IMR-90 (cell line): ENCODE data around the gene CHST5. TPM values are rescaled to one million over a fixed set of nuclear protein-coding genes. Genes with fewer than 3 reads are reported as not detected.

Experiments used
- ATAC-seq: fragments of 200-7000 bp; cut with Tn5 transposase; 2 replicates; pipeline ENCODE4 v1.9.1; 2020; ENCODE audit warnings: low read depth, mild to moderate bottlenecking, moderate library complexity
- BruUV-seq: library from RNA; stranded (reverse); fragments of 400-500 nt; replicated peaks from 2 replicates; lab custom pipeline; 2021; lab: Mats Ljungman, UMichigan
- CTCF ChIA-PET: fragments of 300-600 bp; formaldehyde crosslinking; extraction: SDS; loops from one replicate; lab custom pipeline; 2021; ENCODE audit warnings: antibody characterized with exemption; lab: Yijun Ruan, JAX
- POLR2A ChIA-PET: fragments of 300-600 bp; sonication (Branson Sonifier 250); formaldehyde crosslinking; loops from one replicate; lab custom pipeline; 2022; ENCODE audit warnings: antibody characterized with exemption; ENCODE audit not compliant: unreplicated experiment; lab: Charles Lee
- DNase-seq: peaks from one replicate; pipeline ENCODE4 v3.0.0; 2013
- H2AFZ ChIP-seq: replicated peaks from 2 replicates; pipeline ENCODE3; 2013; ENCODE audit warnings: low read length, mild to moderate bottlenecking; ENCODE audit not compliant: poor library complexity
- H2AK5ac ChIP-seq: 2 replicates; pipeline ENCODE4 v1.6.1; 2013; ENCODE audit warnings: low read depth, low read length, inconsistent platforms
- H2AK9ac ChIP-seq: replicated peaks from 2 replicates; pipeline ENCODE3; 2013; ENCODE audit warnings: mild to moderate bottlenecking, low read depth, low read length, moderate library complexity; ENCODE audit not compliant: poor library complexity
- H2BK120ac ChIP-seq: 2 replicates; pipeline ENCODE4 v1.6.1; 2013; ENCODE audit warnings: low read depth, low read length, inconsistent platforms
- H2BK15ac ChIP-seq: 3 replicates; pipeline ENCODE4 v1.6.1; 2013; ENCODE audit warnings: low read depth, low read length, inconsistent platforms
- H2BK20ac ChIP-seq: 2 replicates; pipeline ENCODE4 v1.6.1; 2013; ENCODE audit warnings: low read depth, mild to moderate bottlenecking, inconsistent platforms, low read length, moderate library complexity
- H2BK5ac ChIP-seq: 2 replicates; pipeline ENCODE4 v1.6.1; 2013; ENCODE audit warnings: mild to moderate bottlenecking, low read depth, low read length, inconsistent platforms; ENCODE audit not compliant: poor library complexity, severe bottlenecking
- H3K14ac ChIP-seq: replicated peaks from 2 replicates; pipeline ENCODE4 v1.6.1; 2013; ENCODE audit warnings: low read depth, low read length, inconsistent platforms
- H3K18ac ChIP-seq: 2 replicates; pipeline ENCODE4 v1.6.1; 2013; ENCODE audit warnings: low read depth, low read length, control low read depth
- H3K23ac ChIP-seq: 2 replicates; pipeline ENCODE4 v1.6.1; 2013; ENCODE audit warnings: low read depth, low read length, inconsistent platforms
- H3K27ac ChIP-seq: 2 replicates; pipeline ENCODE4 v1.5.1; 2013; ENCODE audit warnings: mild to moderate bottlenecking, control low read depth, low read length; ENCODE audit not compliant: insufficient read depth
- H3K27me3 ChIP-seq: 2 replicates; pipeline ENCODE4 v1.6.1; 2013; ENCODE audit warnings: low read length; ENCODE audit not compliant: control insufficient read depth, insufficient read depth
- H3K36me3 ChIP-seq: 2 replicates; pipeline ENCODE4 v1.6.1; 2013; ENCODE audit warnings: low read length, mixed read lengths; ENCODE audit not compliant: control insufficient read depth, insufficient read depth
- H3K4ac ChIP-seq: 2 replicates; pipeline ENCODE4 v1.6.1; 2013; ENCODE audit warnings: low read depth, low read length, inconsistent platforms
- H3K4me1 ChIP-seq: 2 replicates; pipeline ENCODE4 v1.6.1; 2013; ENCODE audit warnings: low read length, mixed read lengths; ENCODE audit not compliant: control insufficient read depth, insufficient read depth
- H3K4me2 ChIP-seq: 2 replicates; pipeline ENCODE4 v1.6.1; 2013; ENCODE audit warnings: low read depth, mild to moderate bottlenecking, control low read depth, low read length, moderate library complexity
- H3K4me3 ChIP-seq: 2 replicates; pipeline ENCODE4 v1.5.1; 2013; ENCODE audit warnings: low read depth, mild to moderate bottlenecking, control low read depth, low read length, moderate library complexity; ENCODE audit not compliant: insufficient read depth
- H3K56ac ChIP-seq: 2 replicates; pipeline ENCODE4 v1.6.1; 2013; ENCODE audit warnings: low read length, inconsistent platforms; ENCODE audit not compliant: insufficient read depth; ENCODE audit errors: extremely low read depth
- H3K79me1 ChIP-seq, 2 experiments: 2 replicates each; pipeline ENCODE4 v1.6.1; 2013; ENCODE audit warnings: low read length in 2 of 2, inconsistent platforms in 1 of 2, low read depth in 1 of 2
- H3K9ac ChIP-seq: 2 replicates; pipeline ENCODE4 v1.6.1; 2013; ENCODE audit warnings: low read depth, low read length, control low read depth
- H3K9me1 ChIP-seq: 2 replicates; pipeline ENCODE4 v1.6.1; 2013; ENCODE audit warnings: low read length, inconsistent platforms; ENCODE audit not compliant: insufficient read depth
- H3K9me3 ChIP-seq: 2 replicates; pipeline ENCODE4 v1.6.1; 2013; ENCODE audit warnings: low read length; ENCODE audit not compliant: control insufficient read depth, insufficient read depth
- H4K20me1 ChIP-seq: 2 replicates; pipeline ENCODE4 v1.6.1; 2013; ENCODE audit warnings: low read length, inconsistent platforms; ENCODE audit not compliant: insufficient read depth
- H4K5ac ChIP-seq: 2 replicates; pipeline ENCODE4 v1.6.1; 2013; ENCODE audit warnings: mild to moderate bottlenecking, low read depth, low read length, control low read depth
- H4K8ac ChIP-seq, 2 experiments: 2 replicates each; pipeline ENCODE4 v1.6.1; 2013; ENCODE audit warnings: low read depth in 2 of 2, low read length in 2 of 2, control low read depth in 1 of 2, inconsistent platforms in 1 of 2
- H4K91ac ChIP-seq: 2 replicates; pipeline ENCODE4 v1.6.1; 2013; ENCODE audit warnings: low read depth, low read length, inconsistent platforms; ENCODE audit not compliant: insufficient read depth
- MAZ ChIP-seq: IDR thresholded peaks from 2 replicates; pipeline ENCODE4 v1.6.1; 2012; ENCODE audit warnings: low read depth, mild to moderate bottlenecking, low read length, improper control_type of control experiment, moderate library complexity, borderline replicate concordance
- SMC3 ChIP-seq: fragments of 150-350 bp; IDR thresholded peaks from 2 replicates; pipeline ENCODE4 v1.6.1; 2016; ENCODE audit warnings: low read depth, mild to moderate bottlenecking, antibody characterized with exemption, low read length, moderate library complexity
- WGBS, 2 experiments: methylation state at CpG; one replicate each; pipeline versions ENCODE4 v1.1.5 to v1.1.7; 2013; ENCODE audit warnings: missing lambda C conversion rate in 2 of 2; ENCODE audit not compliant: insufficient read length in 1 of 2; ENCODE audit errors: extremely low coverage in 2 of 2; 5-methylcytosine and 5-hydroxymethylcytosine counted together
- dilution Hi-C: fragments of 300-500 bp; cut with HindIII; formaldehyde crosslinking; loops from one replicate; pipeline ENCODE4 v1.14.3; 2018; ENCODE audit warnings: low sequenced_read_pairs; ENCODE audit not compliant: unreplicated experiment
- in situ Hi-C: fragments of 300-500 bp; cut with MboI; formaldehyde crosslinking; loops from 3 replicates; pipeline ENCODE4 v1.14.3; 2019; ENCODE audit warnings: low sequenced_read_pairs, inconsistent platforms, mixed read lengths
- intact Hi-C: fragments of 100-400 bp; cut with micrococcal nuclease; formaldehyde crosslinking; loops from 2 replicates; pipeline ENCODE4 v1.10.0; 2022
- polyA plus RNA-seq, 3 experiments: library from polyadenylated mRNA; depleted of rRNA; stranded (reverse); fragments of >200 nt; gene quantifications; 2 replicates each; pipeline ENCODE4 v1.2.3, GENCODE V29; 2012; ENCODE audit warnings: low replicate concordance in 1 of 3
- total RNA-seq: library from RNA; depleted of rRNA; stranded (reverse); fragments of >200 nt; gene quantifications from 2 replicates; pipeline ENCODE4 v1.2.3, GENCODE V29; 2012

Gene CHST5
- total and polyA plus RNA-seq, 2 of the 4 experiments (the other 2 are of a cell fraction), result not detected

- Histone ChIP-seq H2BK5ac (peak within 1 kb of the TSS; percentile 65), H3K27ac (peak within 1 kb of the TSS; percentile 83), H3K36me3 (peaks cover 26% of the 10 kb centered on the region), H3K14ac (peak within 1 kb of the TSS; percentile 88), H3K18ac (no peak within 1 kb of the TSS; the same call in 1 of the 2 replicates), H4K20me1 (peaks cover 20% of the 10 kb centered on the region), H3K4me3 (peak within 1 kb of the TSS; percentile 54), H4K5ac (peak within 1 kb of the TSS; percentile 10), H2AK5ac (peak within 1 kb of the TSS; percentile 15; the same call in 1 of the 2 replicates), H3K4me1 (peaks cover 4% of the 10 kb centered on the region; the same call in 1 of the 2 replicates), H3K9ac (peak within 1 kb of the TSS; percentile 81), H2BK120ac (peak within 1 kb of the TSS; percentile 63; the same call in 1 of the 2 replicates), H3K27me3 (no peaks in the 10 kb centered on the region; the same call in 1 of the 2 replicates), H3K4me2 (peak within 1 kb of the TSS; percentile 95), H3K23ac (peak within 1 kb of the TSS; percentile 58; the same call in 1 of the 2 replicates), H4K91ac (no peak within 1 kb of the TSS; the same call in none of the 2 replicates), H2AK9ac (peak within 1 kb of the TSS; percentile 53), H3K79me1 (peaks cover 28 to 50% of the 10 kb centered on the region in 2 experiments), H3K56ac (peak within 1 kb of the TSS; percentile 58; the same call in 1 of the 2 replicates), H3K9me1 (peaks cover 14% of the 10 kb centered on the region), H2BK20ac (peak within 1 kb of the TSS; percentile 69; the same call in 1 of the 2 replicates), H4K8ac (peak within 1 kb of the TSS; percentile 10 to 94), H2AFZ (peak within 1 kb of the TSS; percentile 99), H3K4ac (peak within 1 kb of the TSS; percentile 76), H3K9me3 (no peaks in the 10 kb centered on the region), H2BK15ac (peak within 1 kb of the TSS; percentile 49; the same call in 2 of the 3 replicates)
- POLR2A ChIA-PET, result interaction anchor here (0.5 kb wide), 1 partner anchor 185 kb away, joined by 5 read pairs; no protein-coding TSS in a partner anchor
- CTCF ChIA-PET, result no interaction called here
- TF ChIP-seq MAZ (peak; percentile 59; the same call in 1 of the 2 replicates), SMC3 (no peak)
- intact Hi-C loops, result loop anchor here (1.0 to 5.0 kb wide), 2 partner anchors 49 to 94 kb away; no protein-coding TSS in a partner anchor
- 0% methylated on average over 13 of the region's 69 CpGs; no CpG with 5 or more reads in 1 of the 2 experiments for WGBS, 2 experiments
- ATAC-seq (peak; percentile 89), DNase-seq (peak; percentile 56)
- in situ Hi-C loops, result no loop called here
- dilution Hi-C loops, result no loop called here
- no TSS peak for BruUV-seq
Observed at GRCh38 chr16:75566040-75566757, 30.3 kb upstream of the CHST5 start, which contains the start of gene GABARAPL2. GABARAPL2 (plus strand) TSS chr16:75566379; CDS start chr16:75566487, 108 bp downstream.
